Fibroblast of skin of right biceps (primary cell): ENCODE results near the gene GSTM4.
A peak's percentile ranks its signal among the peaks of the same experiment; 100 is the strongest.

Source experiments
- DNase-seq: peaks from one replicate; pipeline ENCODE4 v3.0.0-alpha.2; 2013

GSTM4 gene

GRCh38 chr1:109625176-109625575 is 30.7 kb upstream of the GSTM4 start:
- DNase-seq = no peak

GRCh38 chr1:109625601-109626560 is 30.0 kb upstream of the GSTM4 start:
- DNase-seq = no peak

- no peak for DNase-seq
These were observed 29.1 kb upstream of the GSTM4 start for GRCh38 chr1:109626682-109627408.

- no peak for DNase-seq
These were observed 28.1 kb upstream of the GSTM4 start for GRCh38 chr1:109627692-109628399.

- DNase-seq = peak; percentile 57
These were observed 27.2 kb upstream of the GSTM4 start for GRCh38 chr1:109628540-109629321.

- DNase-seq = no peak
These were observed 26.4 kb upstream of the GSTM4 start for GRCh38 chr1:109629372-109630030.

GRCh38 chr1:109630081-109630897 is 25.6 kb upstream of the GSTM4 start:
- DNase-seq = no peak

GRCh38 chr1:109630898-109631512 is 24.9 kb upstream of the GSTM4 start:
- DNase-seq = no peak

GRCh38 chr1:109631513-109632505 is 24.1 kb upstream of the GSTM4 start:
- DNase-seq = no peak

GRCh38 chr1:109632671-109633346 is 23.1 kb upstream of the GSTM4 start:
- DNase-seq = no peak

GRCh38 chr1:109634292-109634691 is 21.6 kb upstream of the GSTM4 start:
- DNase-seq = no peak

GRCh38 chr1:109634771-109635750 is 20.8 kb upstream of the GSTM4 start:
- DNase-seq = no peak

GRCh38 chr1:109635862-109636200 is 20.1 kb upstream of the GSTM4 start:
- no peak for DNase-seq

GRCh38 chr1:109636201-109636952 is 19.5 kb upstream of the GSTM4 start:
- DNase-seq = peak; percentile 64

GRCh38 chr1:109637446-109637845 is 18.5 kb upstream of the GSTM4 start:
- DNase-seq = no peak

- no peak for DNase-seq
These were observed 16.6 kb upstream of the GSTM4 start for GRCh38 chr1:109639063-109639840.
